Measurements from ENCODE around the gene DMAC2L. TPM values are rescaled to one million over a fixed set of nuclear protein-coding genes. Genes with fewer than 3 reads are reported as not detected.
"Not testable (repeated sequence)": the region's sequence is repeated elsewhere in the genome, so short reads cannot be mapped to it uniquely, and the experiment has no call there.

The DMAC2L gene
- total RNA-seq, 2 experiments from 2014 or later, result 10.8 to 13.4 TPM

DNA sequence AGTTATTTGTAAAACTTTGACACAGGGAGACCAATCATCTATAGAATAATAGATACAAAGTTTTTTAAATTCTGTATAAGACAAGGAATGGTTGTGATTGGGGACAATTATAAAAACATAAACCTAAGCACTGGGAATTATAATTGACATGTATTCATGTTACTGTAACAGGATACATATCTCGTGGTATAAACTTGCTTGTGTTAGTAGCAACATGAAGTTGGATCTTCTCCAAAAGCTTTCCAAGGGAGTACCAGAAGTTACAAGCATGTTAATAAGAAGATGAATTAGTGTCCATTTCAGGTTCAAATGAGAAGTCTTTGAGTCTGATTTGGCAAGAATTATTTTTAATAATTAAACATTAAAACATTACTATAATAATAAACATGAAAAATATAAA lies 42.4 kb downstream of the DMAC2L start:
- no peaks in the 10 kb centered on the region for H3K4me1 Mint-ChIP-seq (ENCODE audit: low read depth)
- DNase-seq (no peak), ATAC-seq (ENCODE audit: poor library complexity) (no peak)

DNA sequence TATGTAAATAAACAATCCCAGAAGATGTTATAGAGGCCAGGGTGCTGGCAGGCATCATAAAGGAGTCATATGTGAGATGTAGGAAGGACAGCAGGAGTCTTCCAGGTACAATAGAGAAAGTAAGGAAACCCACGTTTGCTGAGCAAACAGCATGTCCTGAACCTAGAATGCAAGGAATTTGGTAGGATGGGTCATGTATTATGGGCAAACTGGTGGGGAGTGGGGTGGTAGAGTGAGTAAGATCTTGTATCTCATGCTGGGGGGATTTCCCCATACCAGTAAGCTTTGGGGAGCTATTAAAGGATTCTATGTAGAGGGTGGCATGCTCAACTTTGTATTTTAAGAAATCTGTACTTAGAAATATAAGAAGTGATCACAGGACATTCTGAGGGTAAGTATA lies 43.6 kb downstream of the DMAC2L start:
- no peak overlapping the region for H3K4me3 ChIP-seq (ENCODE audit: low read length)
- H3K4me1 ChIP-seq (ENCODE audit: insufficient read depth, low read length), result no peaks in the 10 kb centered on the region
- no peaks in the 10 kb centered on the region for H3K9me3 Mint-ChIP-seq
- TF ChIP-seq, protein P1, sequence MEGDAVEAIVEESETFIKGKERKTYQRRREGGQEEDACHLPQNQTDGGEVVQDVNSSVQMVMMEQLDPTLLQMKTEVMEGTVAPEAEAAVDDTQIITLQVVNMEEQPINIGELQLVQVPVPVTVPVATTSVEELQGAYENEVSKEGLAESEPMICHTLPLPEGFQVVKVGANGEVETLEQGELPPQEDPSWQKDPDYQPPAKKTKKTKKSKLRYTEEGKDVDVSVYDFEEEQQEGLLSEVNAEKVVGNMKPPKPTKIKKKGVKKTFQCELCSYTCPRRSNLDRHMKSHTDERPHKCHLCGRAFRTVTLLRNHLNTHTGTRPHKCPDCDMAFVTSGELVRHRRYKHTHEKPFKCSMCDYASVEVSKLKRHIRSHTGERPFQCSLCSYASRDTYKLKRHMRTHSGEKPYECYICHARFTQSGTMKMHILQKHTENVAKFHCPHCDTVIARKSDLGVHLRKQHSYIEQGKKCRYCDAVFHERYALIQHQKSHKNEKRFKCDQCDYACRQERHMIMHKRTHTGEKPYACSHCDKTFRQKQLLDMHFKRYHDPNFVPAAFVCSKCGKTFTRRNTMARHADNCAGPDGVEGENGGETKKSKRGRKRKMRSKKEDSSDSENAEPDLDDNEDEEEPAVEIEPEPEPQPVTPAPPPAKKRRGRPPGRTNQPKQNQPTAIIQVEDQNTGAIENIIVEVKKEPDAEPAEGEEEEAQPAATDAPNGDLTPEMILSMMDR (IDR thresholded peaks at IDR 0.05), result no peak
- no peak overlapping the region for H3K27ac ChIP-seq (ENCODE audit: low read depth in 1 of 2, low read length in 2 of 2)
- H3K9me3 ChIP-seq (ENCODE audit: control insufficient read depth in 1 of 2, insufficient read depth in 1 of 2, low read length in 2 of 2), result no peaks in the 10 kb centered on the region
- H3K4me1 Mint-ChIP-seq (ENCODE audit: low read depth), result peaks cover under 1% of the 10 kb centered on the region
- ChIA-PET POLR2A (interaction anchor here (0.6 kb wide), 1 partner anchor 11 kb away, joined by 3 read pairs; no protein-coding TSS in a partner anchor), CTCF (interaction anchor here (2.1 kb wide), 1 partner anchor 34 kb away, joined by 6 read pairs; no protein-coding TSS in a partner anchor)
- DNase-seq, result no peak
- peaks cover 15% of the 10 kb centered on the region for H3K36me3 ChIP-seq (ENCODE audit: insufficient read depth, low read length)
- H3K4me3 Mint-ChIP-seq, result no peak overlapping the region
- no peak for ATAC-seq (ENCODE audit: poor library complexity)
- no peak overlapping the region for H3K27ac Mint-ChIP-seq
- intact Hi-C loops (cut with DNase I, micrococcal nuclease), result no loop called here
- no peaks in the 10 kb centered on the region for H3K27me3 Mint-ChIP-seq
- no peaks in the 10 kb centered on the region for H3K27me3 ChIP-seq (ENCODE audit: control insufficient read depth in 1 of 2, insufficient read depth in 2 of 2, low read length in 2 of 2)
- peaks cover 46% of the 10 kb centered on the region for H3K36me3 Mint-ChIP-seq (ENCODE audit: low read depth)

More for the DNA sequence above, 42.4 kb downstream of the DMAC2L start:
- no peaks in the 10 kb centered on the region for H3K27me3 ChIP-seq (ENCODE audit: control insufficient read depth in 1 of 2, insufficient read depth in 2 of 2, low read length in 2 of 2)
- intact Hi-C loops (cut with DNase I, micrococcal nuclease), result no loop called here
- peaks cover 15% of the 10 kb centered on the region for H3K36me3 ChIP-seq (ENCODE audit: insufficient read depth, low read length)
- TF ChIP-seq, protein P1 (IDR thresholded peaks at IDR 0.05), result no peak
- ChIA-PET POLR2A (no interaction called here), CTCF (interaction anchor here (1.2 to 2.1 kb wide), 2 partner anchors 10 to 33 kb away, joined by 4 to 6 read pairs; no protein-coding TSS in a partner anchor)
- H3K4me3 Mint-ChIP-seq, result no peak overlapping the region
- no peak overlapping the region for H3K27ac ChIP-seq (ENCODE audit: low read depth in 1 of 2, low read length in 2 of 2)
- no peak overlapping the region for H3K4me3 ChIP-seq (ENCODE audit: low read length)
- no peak overlapping the region for H3K27ac Mint-ChIP-seq
- no peaks in the 10 kb centered on the region for H3K4me1 ChIP-seq (ENCODE audit: insufficient read depth, low read length)
- peaks cover 46% of the 10 kb centered on the region for H3K36me3 Mint-ChIP-seq (ENCODE audit: low read depth)
- H3K27me3 Mint-ChIP-seq, result no peaks in the 10 kb centered on the region
- no peaks in the 10 kb centered on the region for H3K9me3 ChIP-seq (ENCODE audit: control insufficient read depth in 1 of 2, insufficient read depth in 1 of 2, low read length in 2 of 2)
- H3K9me3 Mint-ChIP-seq, result no peaks in the 10 kb centered on the region

DNA sequence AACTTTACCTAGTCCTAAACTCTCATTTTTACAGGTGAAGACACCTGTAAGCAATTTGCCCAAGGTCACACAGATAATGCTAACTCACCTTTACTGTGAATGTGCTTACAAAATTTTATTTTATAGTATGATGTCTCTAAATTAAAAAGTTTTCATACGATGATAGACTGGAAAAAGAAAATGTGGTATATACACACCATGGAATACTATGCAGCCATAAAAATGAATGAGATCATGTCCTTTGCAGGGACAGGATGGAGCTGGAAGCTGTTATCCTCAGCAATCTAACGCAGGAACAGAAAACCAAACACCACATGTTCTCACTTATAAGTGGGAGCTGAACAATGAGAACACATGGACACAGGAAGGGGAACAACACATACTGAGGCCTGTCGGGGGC lies 44.2 kb downstream of the DMAC2L start:
- intact Hi-C loops (cut with DNase I, micrococcal nuclease); H3K27me3 Mint-ChIP-seq; H3K9me3 Mint-ChIP-seq; H3K4me3 Mint-ChIP-seq; DNase-seq; H3K4me1 ChIP-seq (ENCODE audit: insufficient read depth, low read length); H3K9me3 ChIP-seq (ENCODE audit: control insufficient read depth in 1 of 2, insufficient read depth in 1 of 2, low read length in 2 of 2); H3K4me3 ChIP-seq (ENCODE audit: low read length); H3K27me3 ChIP-seq (ENCODE audit: control insufficient read depth in 1 of 2, insufficient read depth in 2 of 2, low read length in 2 of 2); H3K27ac Mint-ChIP-seq; ATAC-seq (ENCODE audit: poor library complexity); H3K4me1 Mint-ChIP-seq (ENCODE audit: low read depth); H3K27ac ChIP-seq (ENCODE audit: low read depth in 1 of 2, low read length in 2 of 2): not testable (repeated sequence)
- H3K36me3 ChIP-seq (ENCODE audit: insufficient read depth, low read length), result peaks cover 15% of the 10 kb centered on the region
- CTCF ChIA-PET, result interaction anchor here (2.1 kb wide), 1 partner anchor 35 kb away, joined by 6 read pairs; no protein-coding TSS in a partner anchor
- POLR2A ChIA-PET, result interaction anchor here (0.6 kb wide), 1 partner anchor 10 kb away, joined by 3 read pairs; no protein-coding TSS in a partner anchor
- H3K36me3 Mint-ChIP-seq (ENCODE audit: low read depth), result peaks cover 46% of the 10 kb centered on the region

DNA sequence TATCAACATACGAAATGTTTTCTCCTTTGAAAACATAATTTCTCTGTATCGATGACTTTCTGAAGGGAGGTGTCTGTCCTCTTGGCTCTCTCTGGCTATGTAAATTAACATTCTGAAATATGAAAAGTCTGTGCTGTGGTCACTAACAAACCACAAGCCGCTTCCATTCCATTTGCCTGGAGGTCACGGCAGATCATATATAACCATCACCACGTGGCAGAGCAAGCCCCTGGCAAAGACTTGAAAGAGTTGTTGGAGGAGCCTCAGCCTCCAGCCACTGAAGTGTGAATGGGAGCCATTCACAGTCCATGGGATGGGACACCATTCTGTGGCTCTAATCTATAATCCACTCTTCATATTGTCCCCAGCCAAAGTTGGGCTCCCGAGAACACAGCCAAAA lies 45.0 kb downstream of the DMAC2L start:
- ChIA-PET CTCF (no interaction called here), POLR2A (no interaction called here)
- Mint-ChIP-seq H3K36me3 (ENCODE audit: low read depth) (peaks cover 46% of the 10 kb centered on the region), H3K4me3 (no peak overlapping the region), H3K27ac (no peak overlapping the region), H3K9me3 (no peaks in the 10 kb centered on the region), H3K27me3 (no peaks in the 10 kb centered on the region), H3K4me1 (ENCODE audit: low read depth) (peaks cover 5% of the 10 kb centered on the region)
- no peak overlapping the region for H3K27ac ChIP-seq (ENCODE audit: low read depth in 1 of 2, low read length in 2 of 2)
- no peaks in the 10 kb centered on the region for H3K27me3 ChIP-seq (ENCODE audit: control insufficient read depth in 1 of 2, insufficient read depth in 2 of 2, low read length in 2 of 2)
- TF ChIP-seq, protein P1 (IDR thresholded peaks at IDR 0.05), result no peak
- DNase-seq (no peak), ATAC-seq (ENCODE audit: poor library complexity) (no peak)
- peaks cover 15% of the 10 kb centered on the region for H3K36me3 ChIP-seq (ENCODE audit: insufficient read depth, low read length)
- H3K4me3 ChIP-seq (ENCODE audit: low read length), result no peak overlapping the region
- H3K4me1 ChIP-seq (ENCODE audit: insufficient read depth, low read length), result peaks cover 3% of the 10 kb centered on the region
- intact Hi-C loops (cut with DNase I, micrococcal nuclease), result no loop called here
- peaks cover 0 to 3% of the 10 kb centered on the region in 2 experiments for H3K9me3 ChIP-seq (ENCODE audit: control insufficient read depth in 1 of 2, insufficient read depth in 1 of 2, low read length in 2 of 2)

Measured in CD4-positive, alpha-beta T cell (primary cell).